GM12872 (cell line): Measurements from ENCODE around the gene GPX4.

Experiments used
- CTCF ChIP-seq: IDR thresholded peaks from 3 replicates; pipeline ENCODE4 v1.5.1; 2011; ENCODE audit warnings: low read depth, mild to moderate bottlenecking, low read length, moderate library complexity; ENCODE audit not compliant: insufficient read depth

GPX4 gene

GRCh38 chr19:1088416-1089010, 15.3 kb upstream of the GPX4 start:
- no peak for TF ChIP-seq CTCF

- TF ChIP-seq CTCF, result no peak
Measured at GRCh38 chr19:1089126-1089771, 14.5 kb upstream of the GPX4 start.

GRCh38 chr19:1089891-1090290, 13.9 kb upstream of the GPX4 start:
- no peak for TF ChIP-seq CTCF

- no peak for TF ChIP-seq CTCF
Measured at GRCh38 chr19:1090731-1091543, 12.9 kb upstream of the GPX4 start.

GRCh38 chr19:1091544-1092175, 12.1 kb upstream of the GPX4 start:
- no peak for TF ChIP-seq CTCF

- no peak for TF ChIP-seq CTCF
Measured at GRCh38 chr19:1093330-1093729, 10.5 kb upstream of the GPX4 start.
